Measurements from ENCODE around the gene PAQR4. TPM values are rescaled to one million over a fixed set of nuclear protein-coding genes. Genes with fewer than 3 reads are reported as not detected.

Gene PAQR4
- total and polyA plus RNA-seq, 2 of the 13 experiments (the other 11 are each of a cell fraction or from before 2014, with no cell fraction given), result 15.9 to 24.8 TPM

DNA sequence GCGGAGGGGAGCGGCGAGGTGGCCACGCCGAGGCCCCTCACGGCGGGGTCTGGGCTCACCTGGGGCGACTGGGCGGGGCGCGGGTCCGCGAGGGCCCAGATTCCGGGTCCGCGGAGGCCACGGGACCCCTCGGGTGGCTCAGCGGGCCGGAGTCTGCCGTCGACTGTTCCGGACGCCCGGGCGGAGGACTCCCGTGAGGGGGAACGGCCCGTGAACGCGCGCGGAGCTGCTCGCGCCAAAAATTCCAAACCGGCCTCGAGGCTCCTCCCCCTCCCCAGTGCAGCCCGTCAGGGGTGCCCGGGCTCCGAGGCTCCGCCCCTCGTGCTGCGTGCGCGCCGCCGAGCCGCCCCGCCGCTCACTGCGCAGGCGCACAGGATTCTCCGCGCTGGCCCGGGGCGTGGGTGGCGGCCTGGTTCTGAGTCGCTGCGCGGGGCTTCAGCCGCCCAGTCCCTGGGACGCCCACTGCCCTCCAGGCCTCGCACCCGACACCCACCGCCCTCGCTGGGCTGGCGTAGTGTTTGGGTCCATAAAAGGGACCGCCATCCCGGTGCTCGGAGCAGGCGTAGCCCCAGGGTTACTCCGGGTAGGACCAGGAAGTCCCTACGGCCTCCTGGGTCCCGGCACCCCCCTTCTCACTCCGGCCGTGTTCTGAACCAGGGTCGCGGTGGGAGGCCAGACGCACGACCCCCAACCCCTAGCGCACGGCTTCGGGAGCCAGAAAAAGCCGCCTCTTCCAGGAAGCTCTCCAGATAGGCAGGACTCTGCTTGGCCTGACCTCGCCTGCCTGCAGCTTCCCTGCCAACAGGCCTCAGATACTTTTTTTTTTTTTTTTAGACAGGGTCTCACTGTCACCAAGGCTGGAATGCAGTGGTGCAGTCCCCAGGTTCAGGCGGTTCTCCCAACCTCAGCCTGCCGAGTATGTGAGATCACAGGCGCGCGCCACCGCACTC, 11.4 kb downstream of the PAQR4 start, which contains the start of gene PKMYT1 (continued):
- TF ChIP-seq HCFC1 (IDR thresholded peaks at IDR 0.05; ENCODE audit: low read depth, low read length) (no peak), ZNF24 (IDR thresholded peaks at IDR 0.05) (no peak), ZNF275 (CRISPR knock-in tag; IDR thresholded peaks at IDR 0.05; ENCODE audit: borderline replicate concordance) (no peak; the same call in 1 of the 2 replicates), NFIB (CRISPR knock-in tag; IDR thresholded peaks at IDR 0.05; ENCODE audit: borderline replicate concordance) (no peak), ZBTB1 (CRISPR knock-in tag; IDR thresholded peaks at IDR 0.05; ENCODE audit: borderline replicate concordance) (no peak), ZNF34 (CRISPR knock-in tag; IDR thresholded peaks at IDR 0.05; ENCODE audit: borderline replicate concordance) (0 out of 2 replicates have a peak, but pooled peaks have one; percentile 3), ZNF737 (CRISPR knock-in tag; IDR thresholded peaks at IDR 0.05; ENCODE audit: borderline replicate concordance) (no peak), UBTF (CRISPR knock-in tag; IDR thresholded peaks at IDR 0.05) (peak; percentile 57; the same call in 1 of the 2 replicates), ZBTB2 (CRISPR knock-in tag; IDR thresholded peaks at IDR 0.05; ENCODE audit: low read depth) (no peak), MLLT10 (CRISPR knock-in tag; IDR thresholded peaks at IDR 0.05) (no peak), CBX1 (IDR thresholded peaks at IDR 0.05; ENCODE audit: low read depth) (no peak), TBP (CRISPR knock-in tag; IDR thresholded peaks at IDR 0.05) (no peak; the same call in 1 of the 2 replicates), FOXA1 (IDR thresholded peaks at IDR 0.05) (no peak), FOXA1 (CRISPR knock-in tag; IDR thresholded peaks at IDR 0.05) (no peak), MAFK (conservative IDR thresholded peaks at IDR 0.05 in 1 of 2, IDR thresholded peaks at IDR 0.05 in 1 of 2; ENCODE audit: low read length in 2 of 2) (no peak), PCBP1 (IDR thresholded peaks at IDR 0.05; ENCODE audit: borderline replicate concordance, low read depth, low read length) (no peak), ZNF160 (CRISPR knock-in tag; IDR thresholded peaks at IDR 0.05) (no peak), ZNF781 (CRISPR knock-in tag; IDR thresholded peaks at IDR 0.05; ENCODE audit: borderline replicate concordance, not compliant biosample characterization) (no peak), IRF2 (CRISPR knock-in tag; IDR thresholded peaks at IDR 0.05) (peak; percentile 53; the same call in 1 of the 2 replicates), SIX1 (CRISPR knock-in tag; IDR thresholded peaks at IDR 0.05; ENCODE audit: borderline replicate concordance) (no peak), ZNF281 (CRISPR knock-in tag; IDR thresholded peaks at IDR 0.05; ENCODE audit: borderline replicate concordance) (no peak)
